ENCODE data around the gene NR3C1.

GRCh38 chr5:143259254-143259605, 144.3 kb downstream of the NR3C1 start:
- TF ChIP-seq CTCF (IDR thresholded peaks at IDR 0.05; ENCODE audit: low read depth, low read length, poor library complexity, severe bottlenecking), result no peak
- TF ChIP-seq EZH2phosphoT487 (IDR thresholded peaks at IDR 0.05; ENCODE audit: borderline replicate concordance, low read length), result no peak
